ENCODE results near the gene WDR4. TPM values are rescaled to one million over a fixed set of nuclear protein-coding genes. Genes with fewer than 3 reads are reported as not detected.
"Not testable (repeated sequence)": the region's sequence is repeated elsewhere in the genome, so short reads cannot be mapped to it uniquely, and the experiment has no call there.

The WDR4 gene
- total RNA-seq, result 5.3 TPM
- polyA plus RNA-seq, result 11.8 TPM
- long read RNA-seq, donor 1, result 0 reads
- long read RNA-seq, donor 2, transcript WDR4-201 (12 exons, 1,471 nt), result major isoform, 10 of 10 reads
- long read RNA-seq, donor 2, partial matches to known transcripts, result 0 of 10 reads
- long read RNA-seq, donor 2, other reads (novel, unspliced or antisense), result 0 of 10 reads
- long read RNA-seq, donor 3, partial matches to known transcripts, result 0 of 3 reads
- long read RNA-seq, donor 3, other reads (novel, unspliced or antisense), result 0 of 3 reads
- long read RNA-seq, donor 4, partial matches to known transcripts, result 0 of 2 reads
- long read RNA-seq, donor 4, other reads (novel, unspliced or antisense), result 0 of 2 reads
- long read RNA-seq, donor 5, partial matches to known transcripts, result 0 of 17 reads
- long read RNA-seq, donor 5, other reads (novel, unspliced or antisense), result 11 of 17 reads
- long read RNA-seq, donor 6, partial matches to known transcripts, result 0 of 1 reads
- long read RNA-seq, donor 6, other reads (novel, unspliced or antisense), result 0 of 1 reads
- long read RNA-seq, donor 7, partial matches to known transcripts, result 16 of 38 reads
- long read RNA-seq, donor 7, other reads (novel, unspliced or antisense), result 19 of 38 reads
- long read RNA-seq, donor 8, partial matches to known transcripts, result 0 of 2 reads
- long read RNA-seq, donor 8, other reads (novel, unspliced or antisense), result 0 of 2 reads
- long read RNA-seq, donor 9, partial matches to known transcripts, result 0 of 2 reads
- long read RNA-seq, donor 9, other reads (novel, unspliced or antisense), result 0 of 2 reads
- long read RNA-seq, donor 10, partial matches to known transcripts, result 0 of 3 reads
- long read RNA-seq, donor 10, other reads (novel, unspliced or antisense), result 0 of 3 reads

GRCh38 chr21:42878993-42879787 lies at the start of gene WDR4:
WDR4 (minus strand) TSS chr21:42879539; CDS start chr21:42879495, 44 bp downstream.
- Histone ChIP-seq H3K27me3 (ENCODE audit: control insufficient read depth in 2 of 2, insufficient read depth in 1 of 2, low read length in 1 of 2) (no peaks in the 10 kb centered on the region), H3K4me1 (ENCODE audit: control insufficient read depth in 2 of 2, insufficient read depth in 2 of 2, low read length in 2 of 2) (peaks cover 9 to 17% of the 10 kb centered on the region in 2 donors), H3K9me3 (ENCODE audit: control insufficient read depth in 2 of 2, insufficient read depth in 1 of 2, low read length in 1 of 2) (no peaks in the 10 kb centered on the region), H3K27ac (ENCODE audit: low read depth in 1 of 2, low read length in 1 of 2) (peak within 1 kb of the TSS; percentile 74 to 83), H3K4me3 (ENCODE audit: low read length in 2 of 2) (peak within 1 kb of the TSS; percentile 63 to 90), H3K36me3 (ENCODE audit: control insufficient read depth in 2 of 2, insufficient read depth in 2 of 2, low read length in 1 of 2) (peaks cover 0 to 18% of the 10 kb centered on the region in 2 donors)
- under 1% methylated on average over 80 of the region's 80 CpGs for WGBS
- peak; percentile 94 to 100 (median 99) for DNase-seq (ENCODE audit: low read depth in 6 of 9, low spot score in 9 of 9)

- H3K4me1 ChIP-seq (ENCODE audit: control insufficient read depth in 2 of 2, insufficient read depth in 2 of 2, low read length in 2 of 2), result peaks cover 14 to 30% of the 10 kb centered on the region in 2 donors
- not testable (repeated sequence) for H3K27ac ChIP-seq (ENCODE audit: low read depth in 1 of 2, low read length in 1 of 2); H3K4me3 ChIP-seq (ENCODE audit: low read length in 2 of 2); H3K27me3 ChIP-seq (ENCODE audit: control insufficient read depth in 2 of 2, insufficient read depth in 1 of 2, low read length in 1 of 2); DNase-seq (ENCODE audit: low read depth in 6 of 9, low spot score in 9 of 9); H3K9me3 ChIP-seq (ENCODE audit: control insufficient read depth in 2 of 2, insufficient read depth in 1 of 2, low read length in 1 of 2); H3K36me3 ChIP-seq (ENCODE audit: control insufficient read depth in 2 of 2, insufficient read depth in 2 of 2, low read length in 1 of 2)
- 98% methylated on average over 23 of the region's 23 CpGs for WGBS
Observed at GRCh38 chr21:42927474-42928200, 48.3 kb upstream of the WDR4 start.

GRCh38 chr21:42925114-42925926 lies 46.0 kb upstream of the WDR4 start, which contains the start of gene ERVH48-1:
ERVH48-1 (minus strand) TSS chr21:42925630; CDS start chr21:42919006, 6,624 bp downstream.
- no peaks in the 10 kb centered on the region for H3K27me3 ChIP-seq (ENCODE audit: control insufficient read depth in 2 of 2, insufficient read depth in 1 of 2, low read length in 1 of 2)
- peak within 1 kb of the TSS in 1 of 2 donors; percentile 22 for H3K4me3 ChIP-seq (ENCODE audit: low read length in 2 of 2)
- no peaks in the 10 kb centered on the region for H3K9me3 ChIP-seq (ENCODE audit: control insufficient read depth in 2 of 2, insufficient read depth in 1 of 2, low read length in 1 of 2)
- H3K27ac ChIP-seq (ENCODE audit: low read depth in 1 of 2, low read length in 1 of 2), result peak within 1 kb of the TSS; percentile 64 to 76
- peak; percentile 20 to 83 (median 48) for DNase-seq (ENCODE audit: low read depth in 6 of 9, low spot score in 9 of 9)
- peaks cover 14 to 30% of the 10 kb centered on the region in 2 donors for H3K4me1 ChIP-seq (ENCODE audit: control insufficient read depth in 2 of 2, insufficient read depth in 2 of 2, low read length in 2 of 2)
- no peaks in the 10 kb centered on the region for H3K36me3 ChIP-seq (ENCODE audit: control insufficient read depth in 2 of 2, insufficient read depth in 2 of 2, low read length in 1 of 2)
- 81% methylated on average over 29 of the region's 29 CpGs for WGBS

GRCh38 chr21:42924433-42924751 lies 45.1 kb upstream of the WDR4 start:
- Histone ChIP-seq H3K9me3 (ENCODE audit: control insufficient read depth in 2 of 2, insufficient read depth in 1 of 2, low read length in 1 of 2) (no peaks in the 10 kb centered on the region), H3K4me1 (ENCODE audit: control insufficient read depth in 2 of 2, insufficient read depth in 2 of 2, low read length in 2 of 2) (peaks cover 14 to 30% of the 10 kb centered on the region in 2 donors), H3K4me3 (ENCODE audit: low read length in 2 of 2) (peak overlapping the region in 1 of 2 donors; percentile 19), H3K27me3 (ENCODE audit: control insufficient read depth in 2 of 2, insufficient read depth in 1 of 2, low read length in 1 of 2) (no peaks in the 10 kb centered on the region), H3K27ac (ENCODE audit: low read depth in 1 of 2, low read length in 1 of 2) (peak overlapping the region; percentile 69 to 71), H3K36me3 (ENCODE audit: control insufficient read depth in 2 of 2, insufficient read depth in 2 of 2, low read length in 1 of 2) (peaks cover 0 to under 1% of the 10 kb centered on the region in 2 donors)
- DNase-seq (ENCODE audit: low read depth in 6 of 9, low spot score in 9 of 9), result no peak
- over 99% methylated on average over 6 of the region's 6 CpGs for WGBS

- 34% methylated on average over 18 of the region's 18 CpGs for WGBS
- no peaks in the 10 kb centered on the region for H3K9me3 ChIP-seq (ENCODE audit: control insufficient read depth in 2 of 2, insufficient read depth in 1 of 2, low read length in 1 of 2)
- peaks cover 0 to 4% of the 10 kb centered on the region in 2 donors for H3K36me3 ChIP-seq (ENCODE audit: control insufficient read depth in 2 of 2, insufficient read depth in 2 of 2, low read length in 1 of 2)
- peak overlapping the region in 1 of 2 donors; percentile 19 for H3K4me3 ChIP-seq (ENCODE audit: low read length in 2 of 2)
- H3K4me1 ChIP-seq (ENCODE audit: control insufficient read depth in 2 of 2, insufficient read depth in 2 of 2, low read length in 2 of 2), result peaks cover 14 to 30% of the 10 kb centered on the region in 2 donors
- H3K27ac ChIP-seq (ENCODE audit: low read depth in 1 of 2, low read length in 1 of 2), result peak overlapping the region; percentile 69 to 71
- peak; percentile 68 to 95 (median 85) for DNase-seq (ENCODE audit: low read depth in 6 of 9, low spot score in 9 of 9)
- no peaks in the 10 kb centered on the region for H3K27me3 ChIP-seq (ENCODE audit: control insufficient read depth in 2 of 2, insufficient read depth in 1 of 2, low read length in 1 of 2)
Observed at GRCh38 chr21:42923553-42924432, 44.5 kb upstream of the WDR4 start.

GRCh38 chr21:42922918-42923317 lies 43.6 kb upstream of the WDR4 start:
- Histone ChIP-seq H3K4me3 (ENCODE audit: low read length in 2 of 2) (no peak overlapping the region), H3K36me3 (ENCODE audit: control insufficient read depth in 2 of 2, insufficient read depth in 2 of 2, low read length in 1 of 2) (peaks cover 0 to 4% of the 10 kb centered on the region in 2 donors), H3K27ac (ENCODE audit: low read depth in 1 of 2, low read length in 1 of 2) (no peak overlapping the region), H3K4me1 (ENCODE audit: control insufficient read depth in 2 of 2, insufficient read depth in 2 of 2, low read length in 2 of 2) (peaks cover 14 to 30% of the 10 kb centered on the region in 2 donors), H3K27me3 (ENCODE audit: control insufficient read depth in 2 of 2, insufficient read depth in 1 of 2, low read length in 1 of 2) (no peaks in the 10 kb centered on the region), H3K9me3 (ENCODE audit: control insufficient read depth in 2 of 2, insufficient read depth in 1 of 2, low read length in 1 of 2) (no peaks in the 10 kb centered on the region)
- 97% methylated on average over 18 of the region's 18 CpGs for WGBS
- DNase-seq (ENCODE audit: low read depth in 6 of 9, low spot score in 9 of 9), result no peak

- DNase-seq (ENCODE audit: low read depth in 6 of 9, low spot score in 9 of 9), result no peak
- 97% methylated on average over 4 of the region's 4 CpGs for WGBS
- Histone ChIP-seq H3K27ac (ENCODE audit: low read depth in 1 of 2, low read length in 1 of 2) (no peak overlapping the region), H3K9me3 (ENCODE audit: control insufficient read depth in 2 of 2, insufficient read depth in 1 of 2, low read length in 1 of 2) (no peaks in the 10 kb centered on the region), H3K27me3 (ENCODE audit: control insufficient read depth in 2 of 2, insufficient read depth in 1 of 2, low read length in 1 of 2) (no peaks in the 10 kb centered on the region), H3K4me3 (ENCODE audit: low read length in 2 of 2) (no peak overlapping the region), H3K4me1 (ENCODE audit: control insufficient read depth in 2 of 2, insufficient read depth in 2 of 2, low read length in 2 of 2) (peaks cover 14 to 30% of the 10 kb centered on the region in 2 donors), H3K36me3 (ENCODE audit: control insufficient read depth in 2 of 2, insufficient read depth in 2 of 2, low read length in 1 of 2) (peaks cover 4% of the 10 kb centered on the region in 2 donors)
Observed at GRCh38 chr21:42921927-42922326, 42.6 kb upstream of the WDR4 start.
